ENCODE results near the gene SPRYD3. TPM values are rescaled to one million over a fixed set of nuclear protein-coding genes. Genes with fewer than 3 reads are reported as not detected.
A peak's percentile ranks its signal among the peaks of the same experiment; 100 is the strongest.

SPRYD3 gene
- total and polyA plus RNA-seq, 2 of the 4 experiments (the other 2 are of a cell fraction): 25.6 to 27.8 TPM

- CTCF ChIA-PET: interaction anchor here (1.4 kb wide), 1 partner anchor 13 kb away, joined by 3 read pairs; no protein-coding TSS in a partner anchor
- Histone ChIP-seq H3K4me2 (ENCODE audit: low read depth, low read length) (no peak overlapping the region), H3K4me1 (ENCODE audit: control insufficient read depth, insufficient read depth, low read length) (peaks cover 15% of the 10 kb centered on the region; the same call in 1 of the 2 replicates), H4K91ac (ENCODE audit: insufficient read depth, low read depth, low read length) (no peak overlapping the region), H3K23ac (ENCODE audit: low read depth, low read length) (no peak overlapping the region), H2BK20ac (ENCODE audit: low read depth, low read length) (no peak overlapping the region), H3K9me1 (ENCODE audit: insufficient read depth, low read length) (no peaks in the 10 kb centered on the region), H4K20me1 (ENCODE audit: insufficient read depth, low read length) (peaks cover 9% of the 10 kb centered on the region), H3K36me3 (ENCODE audit: control insufficient read depth, insufficient read depth, low read length) (peaks cover 84% of the 10 kb centered on the region), H3K79me1 (ENCODE audit: low read depth in 1 of 2, low read length in 2 of 2) (peaks cover 0 to 38% of the 10 kb centered on the region in 2 experiments; a peak in 2 of 4 replicates), H3K56ac (ENCODE audit: extremely low read depth, insufficient read depth, low read length) (no peak overlapping the region), H3K9me3 (ENCODE audit: control insufficient read depth, insufficient read depth, low read length) (no peaks in the 10 kb centered on the region), H4K5ac (ENCODE audit: low read depth, low read length) (no peak overlapping the region), H2BK120ac (ENCODE audit: low read depth, low read length) (no peak overlapping the region), H3K4ac (ENCODE audit: low read depth, low read length) (no peak overlapping the region), H3K27ac (ENCODE audit: insufficient read depth, low read length) (no peak overlapping the region), H3K27me3 (ENCODE audit: control insufficient read depth, insufficient read depth, low read length) (no peaks in the 10 kb centered on the region), H4K8ac (ENCODE audit: low read depth in 2 of 2, low read length in 2 of 2) (no peak overlapping the region), H3K14ac (replicated peaks; ENCODE audit: low read depth, low read length) (no peak overlapping the region), H2BK15ac (ENCODE audit: low read depth, low read length) (no peak overlapping the region), H3K18ac (ENCODE audit: low read depth, low read length) (no peak overlapping the region), H3K4me3 (ENCODE audit: insufficient read depth, low read depth, low read length) (no peak overlapping the region), H2AFZ (replicated peaks; ENCODE audit: low read length, poor library complexity) (peak overlapping the region; percentile 16), H2AK5ac (ENCODE audit: low read depth, low read length) (0 out of 2 replicates have a peak overlapping the region, but pooled peaks have one; percentile 24), H3K9ac (ENCODE audit: low read depth, low read length) (no peak overlapping the region), H2BK5ac (ENCODE audit: low read depth, low read length, poor library complexity, severe bottlenecking) (no peak overlapping the region), H2AK9ac (replicated peaks; ENCODE audit: low read depth, low read length, poor library complexity) (no peak overlapping the region)
- dilution Hi-C loops (cut with HindIII; ENCODE audit: low sequenced_read_pairs, unreplicated experiment) (no loop called here), intact Hi-C loops (cut with micrococcal nuclease) (no loop called here), in situ Hi-C loops (cut with MboI; ENCODE audit: low sequenced_read_pairs) (no loop called here)
- DNase-seq: no peak
- no TSS peak for BruUV-seq (replicated peaks)
- WGBS, 2 experiments (ENCODE audit: extremely low coverage in 2 of 2, insufficient read length in 1 of 2): 100% methylated on average over 3 of the region's 18 CpGs; no CpG with 5 or more reads in 1 of the 2 experiments
- TF ChIP-seq NFE2L2 (IDR thresholded peaks at IDR 0.05; ENCODE audit: low read depth, low read length) (no peak), MAZ (IDR thresholded peaks at IDR 0.05; ENCODE audit: borderline replicate concordance, low read depth, low read length) (no peak), SMC3 (IDR thresholded peaks at IDR 0.05; ENCODE audit: low read depth, low read length) (no peak), FOS (IDR thresholded peaks at IDR 0.05; ENCODE audit: low read depth, low read length) (no peak), RCOR1 (IDR thresholded peaks at IDR 0.05; ENCODE audit: insufficient replicate concordance, low read length) (no peak), USF2 (IDR thresholded peaks at IDR 0.05; ENCODE audit: low read depth, low read length) (no peak), RFX5 (IDR thresholded peaks at IDR 0.05; ENCODE audit: low read depth, low read length) (no peak), CHD1 (IDR thresholded peaks at IDR 0.05; ENCODE audit: low read depth, low read length) (no peak), POLR2A (IDR thresholded peaks at IDR 0.05; ENCODE audit: low read depth, low read length) (no peak), RAD21 (IDR thresholded peaks at IDR 0.05; ENCODE audit: low read length) (no peak), MAFK (IDR thresholded peaks at IDR 0.05; ENCODE audit: low read depth, low read length) (no peak), CTCF (conservative IDR thresholded peaks at IDR 0.05; ENCODE audit: low read depth, low read length) (no peak)
- TF ChIP-seq, protein P1, sequence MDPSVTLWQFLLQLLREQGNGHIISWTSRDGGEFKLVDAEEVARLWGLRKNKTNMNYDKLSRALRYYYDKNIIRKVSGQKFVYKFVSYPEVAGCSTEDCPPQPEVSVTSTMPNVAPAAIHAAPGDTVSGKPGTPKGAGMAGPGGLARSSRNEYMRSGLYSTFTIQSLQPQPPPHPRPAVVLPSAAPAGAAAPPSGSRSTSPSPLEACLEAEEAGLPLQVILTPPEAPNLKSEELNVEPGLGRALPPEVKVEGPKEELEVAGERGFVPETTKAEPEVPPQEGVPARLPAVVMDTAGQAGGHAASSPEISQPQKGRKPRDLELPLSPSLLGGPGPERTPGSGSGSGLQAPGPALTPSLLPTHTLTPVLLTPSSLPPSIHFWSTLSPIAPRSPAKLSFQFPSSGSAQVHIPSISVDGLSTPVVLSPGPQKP (IDR thresholded peaks at IDR 0.05; ENCODE audit: borderline replicate concordance, low read depth, low read length): no peak
- ATAC-seq (ENCODE audit: low read depth): no peak
- POLR2A ChIA-PET (ENCODE audit: unreplicated experiment): interaction anchor here (1.4 kb wide), 1 partner anchor 9 kb away, joined by 3 read pairs; no protein-coding TSS in a partner anchor
Measured at GRCh38 chr12:53060721-53061276, 18.4 kb downstream of the SPRYD3 start.

Measured in IMR-90 (cell line).